HCT116 (cell line): Measurements from ENCODE around the gene PHACTR4. TPM values are rescaled to one million over a fixed set of nuclear protein-coding genes. Genes with fewer than 3 reads are reported as not detected.
A peak's percentile ranks its signal among the peaks of the same experiment; 100 is the strongest.

Source experiments
- ATAC-seq: fragments of 200-7000 bp; cut with Tn5 transposase; 2 replicates; pipeline ENCODE4 v1.9.1; 2020; ENCODE audit warnings: mild to moderate bottlenecking, moderate library complexity
- BruUV-seq: library from RNA; stranded (reverse); fragments of 400-500 nt; replicated peaks from 2 replicates; lab custom pipeline; 2021; lab: Mats Ljungman, UMichigan
- CTCF ChIA-PET: fragments of 300-600 bp; sonication (Branson Sonifier 250); formaldehyde crosslinking; loops from one replicate; lab custom pipeline; 2021; ENCODE audit warnings: antibody characterized with exemption; lab: Charles Lee
- POLR2A ChIA-PET: fragments of 300-600, 350-600 bp; sonication (Branson Sonifier 250); formaldehyde crosslinking; loops from one replicate; lab custom pipeline; 2021; ENCODE audit warnings: antibody characterized with exemption; lab: Charles Lee
- RAD21 ChIA-PET, 2 experiments: fragments of 300-600 bp; sonication (Branson Sonifier 250); formaldehyde crosslinking; loops; one replicate each; lab custom pipeline; 2023; ENCODE audit warnings: low total read pairs in 2 of 2; ENCODE audit not compliant: uncharacterized antibody in 2 of 2, unreplicated experiment in 2 of 2, low non-redundant PET in 1 of 2; lab: Charles Lee
- DNase-seq: peaks from one replicate; pipeline ENCODE4 v3.0.0-alpha.2; 2010; ENCODE audit warnings: low read depth, low spot score
- H2AFZ ChIP-seq: fragments of 200-600 bp; shearing (Covaris generic), sonication (generic); 2 replicates; pipeline ENCODE4 v1.6.1; 2017; ENCODE audit warnings: low read depth, mixed run types, mixed read lengths, antibody characterized with exemption, low read length; ENCODE audit not compliant: poor library complexity, severe bottlenecking
- H3K27ac ChIP-seq: 2 replicates; pipeline ENCODE4 v1.5.1; 2012; ENCODE audit warnings: low read depth, low read length
- H3K27me3 ChIP-seq: fragments of 200-600 bp; sonication (generic); 2 replicates; pipeline ENCODE4 v1.6.1; 2016; ENCODE audit warnings: mixed run types, low read length, mixed read lengths; ENCODE audit not compliant: insufficient read depth
- H3K36me3 ChIP-seq, 2 experiments: fragments of 200-500 bp in 1 of 2; fragments of 200-600 bp in 1 of 2; sonication (Bioruptor generic) in 1 of 2; sonication (generic) in 1 of 2; 2 replicates each; pipeline versions ENCODE4 v1.5.1 to v1.6.1; 2014 to 2016; ENCODE audit warnings: low read length in 2 of 2, inconsistent platforms in 1 of 2, mixed read lengths in 1 of 2, mixed run types in 1 of 2; ENCODE audit not compliant: insufficient read depth in 2 of 2, control insufficient read depth in 1 of 2
- H3K4me1 ChIP-seq, 2 experiments: fragments of 200-600 bp in 1 of 2; sonication (generic) in 1 of 2; 2 replicates each; pipeline versions ENCODE4 v1.5.1 to v1.6.1; 2012 to 2017; ENCODE audit warnings: low read length in 2 of 2, inconsistent platforms in 1 of 2, mild to moderate bottlenecking in 1 of 2, mixed read lengths in 1 of 2, mixed run types in 1 of 2, moderate library complexity in 1 of 2; ENCODE audit not compliant: insufficient read depth in 2 of 2, control insufficient read depth in 1 of 2
- H3K4me2 ChIP-seq: fragments of 200-600 bp; sonication (generic); 2 replicates; pipeline ENCODE4 v1.6.1; 2017; ENCODE audit warnings: mixed run types, low read length, mixed read lengths
- H3K4me3 ChIP-seq, 2 experiments: fragments of 200-600 bp in 1 of 2; sonication (generic) in 1 of 2; replicated peaks in 1 of 2; 2 replicates each; pipeline ENCODE4 v1.5.1; 2011 to 2016; ENCODE audit warnings: low read length in 2 of 2, control low read depth in 1 of 2, low read depth in 1 of 2, mild to moderate bottlenecking in 1 of 2, mixed read lengths in 1 of 2, mixed run types in 1 of 2
- H3K79me2 ChIP-seq: fragments of 200-600 bp; sonication (generic); 2 replicates; pipeline ENCODE4 v1.6.1; 2017; ENCODE audit warnings: mild to moderate bottlenecking, mixed run types, low read length, moderate library complexity, mixed read lengths; ENCODE audit not compliant: insufficient read depth
- H3K9ac ChIP-seq: fragments of 200-600 bp; sonication (generic); 2 replicates; pipeline ENCODE4 v1.6.1; 2016; ENCODE audit warnings: low read length, mixed read lengths
- H3K9me2 ChIP-seq: fragments of 200-600 bp; sonication (generic), shearing (Covaris generic); 2 replicates; pipeline ENCODE4 v1.6.1; 2017; ENCODE audit warnings: mixed run types, mild to moderate bottlenecking, moderate library complexity; ENCODE audit not compliant: insufficient read depth
- H3K9me3 ChIP-seq, 2 experiments: fragments of 200-500 bp in 1 of 2; fragments of 200-600 bp in 1 of 2; sonication (Bioruptor generic) in 1 of 2; sonication (generic) in 1 of 2; 2 replicates each; pipeline ENCODE4 v1.6.1; 2014 to 2017; ENCODE audit warnings: low read length in 2 of 2, mixed read lengths in 2 of 2, inconsistent platforms in 1 of 2, low read depth in 1 of 2, mild to moderate bottlenecking in 1 of 2, mixed run types in 1 of 2, moderate library complexity in 1 of 2; ENCODE audit not compliant: control insufficient read depth in 1 of 2, insufficient read depth in 1 of 2
- H4K20me1 ChIP-seq: fragments of 200-600 bp; sonication (generic), shearing (Covaris generic); 2 replicates; pipeline ENCODE4 v1.6.1; 2017; ENCODE audit warnings: mixed run types, mild to moderate bottlenecking, moderate library complexity; ENCODE audit not compliant: insufficient read depth
- ATF3 ChIP-seq: IDR thresholded peaks from 2 replicates; pipeline ENCODE4 v1.6.1; 2012
- CBX3 ChIP-seq: IDR thresholded peaks from 2 replicates; pipeline ENCODE4 v1.6.1; 2012; ENCODE audit warnings: low read depth
- CEBPB ChIP-seq: IDR thresholded peaks from 2 replicates; pipeline ENCODE4 v1.6.1; 2012; ENCODE audit warnings: low read depth
- EGR1 ChIP-seq: IDR thresholded peaks from 2 replicates; pipeline ENCODE4 v1.6.1; 2012; ENCODE audit warnings: low read depth
- EZH2 ChIP-seq: fragments of 200-600 bp; sonication (generic); IDR thresholded peaks from 2 replicates; pipeline ENCODE4 v1.6.1; 2017; ENCODE audit warnings: antibody characterized with exemption, mixed run types
- FOSL1 ChIP-seq: IDR thresholded peaks from 2 replicates; pipeline ENCODE4 v1.6.1; 2012; ENCODE audit warnings: low read depth
- JUND ChIP-seq: IDR thresholded peaks from 2 replicates; pipeline ENCODE4 v1.6.1; 2012
- MAX ChIP-seq: IDR thresholded peaks from 2 replicates; pipeline ENCODE4 v1.6.1; 2012
- POLR2A ChIP-seq: IDR thresholded peaks from 2 replicates; pipeline ENCODE4 v1.7.0; 2011; ENCODE audit warnings: borderline replicate concordance; ENCODE audit not compliant: insufficient read depth, insufficient read length; ENCODE audit errors: extremely low read depth
- POLR2AphosphoS5 ChIP-seq: IDR thresholded peaks from 2 replicates; pipeline ENCODE4 v1.6.1; 2011; ENCODE audit warnings: mild to moderate bottlenecking, low read depth, low read length, moderate library complexity
- RAD21 ChIP-seq: IDR thresholded peaks from 2 replicates; pipeline ENCODE4 v1.6.1; 2012; ENCODE audit warnings: low read depth, mild to moderate bottlenecking
- SIN3A ChIP-seq: IDR thresholded peaks from 2 replicates; pipeline ENCODE4 v1.6.1; 2012; ENCODE audit warnings: low read depth
- SP1 ChIP-seq: IDR thresholded peaks from 2 replicates; pipeline ENCODE4 v1.6.1; 2012; ENCODE audit warnings: low read depth
- SRF ChIP-seq: IDR thresholded peaks from 2 replicates; pipeline ENCODE4 v1.6.1; 2012; ENCODE audit warnings: low read depth
- TCF7L2 ChIP-seq: IDR thresholded peaks from 2 replicates; pipeline ENCODE4 v1.7.0; 2011; ENCODE audit warnings: borderline replicate concordance, inconsistent platforms; ENCODE audit not compliant: insufficient read depth, insufficient read length; ENCODE audit errors: extremely low read depth
- YY1 ChIP-seq: IDR thresholded peaks from 2 replicates; pipeline ENCODE4 v1.6.1; 2011; ENCODE audit warnings: low read length, low read depth, moderate library complexity, mild to moderate bottlenecking; ENCODE audit not compliant: insufficient replicate concordance; ENCODE audit errors: extremely low read depth
- ZFX ChIP-seq: fragments of 450-650 bp; IDR thresholded peaks from 2 replicates; pipeline ENCODE4 v1.6.1; 2017
- ZNF274 ChIP-seq: fragments of 200-500 bp; sonication (Bioruptor generic); IDR thresholded peaks from 2 replicates; pipeline ENCODE4 v1.6.1; 2014; ENCODE audit warnings: mild to moderate bottlenecking, low read depth, low read length, inconsistent platforms
- intact Hi-C: fragments of 100-400 bp; cut with micrococcal nuclease; formaldehyde crosslinking; loops from 2 replicates; pipeline ENCODE4 v1.10.0; 2022
- total RNA-seq: library from RNA; stranded (reverse); gene quantifications from one replicate; pipeline ENCODE4 v1.2.1, GENCODE V29; 2021; ENCODE audit not compliant: unreplicated experiment
- TF ChIP-seq, protein P1 (sequence below), 3 experiments: fragments of 200-600 bp in 1 of 3; sonication (generic) in 1 of 3; IDR thresholded peaks in 2 of 3; conservative IDR thresholded peaks in 1 of 3; 2 replicates each; pipeline ENCODE4 v1.5.1; 2012 to 2017; ENCODE audit warnings: low read depth in 2 of 3, low read length in 2 of 3, antibody characterized with exemption in 1 of 3, borderline replicate concordance in 1 of 3, control low read depth in 1 of 3, mild to moderate bottlenecking in 1 of 3, mixed read lengths in 1 of 3, mixed run types in 1 of 3, moderate library complexity in 1 of 3; ENCODE audit not compliant: insufficient read depth in 1 of 3

Gene PHACTR4
- total RNA-seq, 1 experiment from 2014 or later: 36.0 TPM

DNA sequence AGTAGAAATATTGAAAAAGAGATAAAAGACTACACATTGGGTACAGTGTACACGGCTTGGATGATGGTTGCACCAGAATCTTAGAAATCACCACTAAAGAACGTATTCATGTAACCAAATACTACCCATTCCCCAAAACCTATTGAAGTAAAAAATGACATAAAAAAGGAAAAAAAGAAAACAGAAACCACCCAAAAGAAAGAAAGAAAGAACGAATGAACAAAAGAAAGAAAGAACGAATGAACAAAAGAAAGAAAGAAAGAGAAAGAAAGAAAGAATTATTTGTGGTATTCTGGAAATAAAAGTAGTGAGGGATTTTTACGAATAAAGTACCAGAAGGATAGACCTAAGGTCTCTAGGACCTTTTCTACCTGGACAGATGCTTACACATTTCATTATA, 42.1 kb downstream of the PHACTR4 start:
- no peak overlapping the region for H3K4me2 ChIP-seq
- H4K20me1 ChIP-seq: 0 out of 2 replicates have a peak, but pooled peaks cover 4% of the 10 kb centered on the region
- H2AFZ ChIP-seq: no peak overlapping the region
- H3K4me3 ChIP-seq: no peak overlapping the region
- H3K27ac ChIP-seq: no peak overlapping the region
- H3K4me1 ChIP-seq: peaks cover 3 to 13% of the 10 kb centered on the region in 2 experiments; a peak in 3 of 4 replicates
- BruUV-seq: no TSS peak
- RAD21 ChIA-PET: no interaction called here
- CTCF ChIA-PET: interaction anchor here (3.1 kb wide), 1 partner anchor 191 kb away, joined by 13 read pairs; no protein-coding TSS in a partner anchor
- H3K9me2 ChIP-seq: no peaks in the 10 kb centered on the region
- POLR2A ChIA-PET: no interaction called here
- no peaks in the 10 kb centered on the region for H3K36me3 ChIP-seq
- DNase-seq: no peak
- intact Hi-C loops: loop anchor here (2.0 kb wide), 1 partner anchor 99 kb away; no protein-coding TSS in a partner anchor
- H3K9ac ChIP-seq: no peak overlapping the region
- H3K27me3 ChIP-seq: no peaks in the 10 kb centered on the region
- TF ChIP-seq EGR1: no peak
- TF ChIP-seq, all 23 proteins: peak for 0
- Histone ChIP-seq H3K9me3 (no peaks in the 10 kb centered on the region), H3K79me2 (peaks cover 48% of the 10 kb centered on the region)
- ATAC-seq: no peak

GRCh38 chr1:28412731-28413130, 43.2 kb downstream of the PHACTR4 start:
- ChIA-PET POLR2A (interaction anchor here (1.6 to 1.8 kb wide), 2 partner anchors 24 to 97 kb away, joined by 4 to 9 read pairs; no protein-coding TSS in a partner anchor), RAD21 (no interaction called here), CTCF (interaction anchor here (1.2 to 1.9 kb wide), 2 partner anchors 23 to 190 kb away, joined by 3 to 4 read pairs; no protein-coding TSS in a partner anchor)
- no peaks in the 10 kb centered on the region; the same call in 1 of the 2 replicates for H3K9me2 ChIP-seq
- H3K4me2 ChIP-seq: no peak overlapping the region
- no peak overlapping the region for H3K27ac ChIP-seq
- intact Hi-C loops: no loop called here
- H3K36me3 ChIP-seq: no peaks in the 10 kb centered on the region
- peaks cover 11 to 24% of the 10 kb centered on the region in 2 experiments for H3K4me1 ChIP-seq
- no TSS peak for BruUV-seq
- H3K9me3 ChIP-seq: no peaks in the 10 kb centered on the region
- H2AFZ ChIP-seq: no peak overlapping the region
- H3K27me3 ChIP-seq: no peaks in the 10 kb centered on the region
- DNase-seq (no peak), ATAC-seq (peak; percentile 46; the same call in 1 of the 2 replicates)
- no peak overlapping the region for H3K4me3 ChIP-seq
- no peak for TF ChIP-seq RAD21
- no peak for TF ChIP-seq EGR1
- no peak for TF ChIP-seq CEBPB
- no peak for TF ChIP-seq POLR2A
- TF ChIP-seq ATF3: no peak
- no peak for TF ChIP-seq FOSL1
- TF ChIP-seq TCF7L2: no peak
- TF ChIP-seq SP1: no peak
- no peak for TF ChIP-seq CBX3
- TF ChIP-seq ZNF274: no peak
- TF ChIP-seq, protein P1, sequence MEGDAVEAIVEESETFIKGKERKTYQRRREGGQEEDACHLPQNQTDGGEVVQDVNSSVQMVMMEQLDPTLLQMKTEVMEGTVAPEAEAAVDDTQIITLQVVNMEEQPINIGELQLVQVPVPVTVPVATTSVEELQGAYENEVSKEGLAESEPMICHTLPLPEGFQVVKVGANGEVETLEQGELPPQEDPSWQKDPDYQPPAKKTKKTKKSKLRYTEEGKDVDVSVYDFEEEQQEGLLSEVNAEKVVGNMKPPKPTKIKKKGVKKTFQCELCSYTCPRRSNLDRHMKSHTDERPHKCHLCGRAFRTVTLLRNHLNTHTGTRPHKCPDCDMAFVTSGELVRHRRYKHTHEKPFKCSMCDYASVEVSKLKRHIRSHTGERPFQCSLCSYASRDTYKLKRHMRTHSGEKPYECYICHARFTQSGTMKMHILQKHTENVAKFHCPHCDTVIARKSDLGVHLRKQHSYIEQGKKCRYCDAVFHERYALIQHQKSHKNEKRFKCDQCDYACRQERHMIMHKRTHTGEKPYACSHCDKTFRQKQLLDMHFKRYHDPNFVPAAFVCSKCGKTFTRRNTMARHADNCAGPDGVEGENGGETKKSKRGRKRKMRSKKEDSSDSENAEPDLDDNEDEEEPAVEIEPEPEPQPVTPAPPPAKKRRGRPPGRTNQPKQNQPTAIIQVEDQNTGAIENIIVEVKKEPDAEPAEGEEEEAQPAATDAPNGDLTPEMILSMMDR (IDR thresholded peaks at IDR 0.05 in 2 of 3, conservative IDR thresholded peaks at IDR 0.05 in 1 of 3; ENCODE audit: borderline replicate concordance in 1 of 3, insufficient read depth in 1 of 3, low read depth in 2 of 3, low read length in 2 of 3): no peak
- no peak for TF ChIP-seq ZFX
- no peak for TF ChIP-seq SRF
- TF ChIP-seq YY1: no peak
- TF ChIP-seq POLR2AphosphoS5: no peak
- no peak for TF ChIP-seq SIN3A
- no peak for TF ChIP-seq MAX
- TF ChIP-seq EZH2: no peak
- TF ChIP-seq JUND: no peak
- H3K9ac ChIP-seq: no peak overlapping the region
- H4K20me1 ChIP-seq: 0 out of 2 replicates have a peak, but pooled peaks cover 4% of the 10 kb centered on the region
- H3K79me2 ChIP-seq: peaks cover 49% of the 10 kb centered on the region
